Bronchial epithelial cell (primary cell): ENCODE measurements around the gene LDLRAD4. TPM values are rescaled to one million over a fixed set of nuclear protein-coding genes. Genes with fewer than 3 reads are reported as not detected.

Experiments used
- DNase-seq: peaks from one replicate; pipeline ENCODE4 v3.0.0-alpha.2; 2010; ENCODE audit warnings: low read depth
- FAIRE-seq: peaks from 2 replicates; lab custom pipeline; 2011; peaks lifted over from hg19 to GRCh38; lab: Jason Lieb, UNC
- H3K27me3 ChIP-seq: 2 replicates; pipeline ENCODE4 v1.5.1; 2011; ENCODE audit warnings: low read length; ENCODE audit not compliant: control insufficient read depth, insufficient read depth
- H3K36me3 ChIP-seq: 2 replicates; pipeline ENCODE4 v1.5.1; 2011; ENCODE audit warnings: low read length; ENCODE audit not compliant: control insufficient read depth, insufficient read depth
- H3K4me3 ChIP-seq: 2 replicates; pipeline ENCODE4 v1.5.1; 2011; ENCODE audit warnings: mild to moderate bottlenecking, low read depth, low read length, control low read depth
- total RNA-seq: library from RNA; depleted of rRNA; stranded (reverse); fragments of >200 nt; gene quantifications from 2 replicates; pipeline ENCODE4 v1.2.1, GENCODE V29; 2014
- TF ChIP-seq, protein P1 (sequence below): IDR thresholded peaks from 2 replicates; pipeline ENCODE4 v1.5.1; 2011; ENCODE audit warnings: mild to moderate bottlenecking, moderate library complexity, low read length, control low read depth, inconsistent platforms; ENCODE audit not compliant: insufficient read depth, severe bottlenecking

The LDLRAD4 gene
- total RNA-seq, 1 donor from 2014 or later: not detected

GRCh38 chr18:13201292-13201691 is 17.3 kb upstream of the LDLRAD4 start:
- no peaks in the 10 kb centered on the region for H3K27me3 ChIP-seq
- no peaks in the 10 kb centered on the region for H3K36me3 ChIP-seq
- FAIRE-seq: no peak
- TF ChIP-seq, protein P1, sequence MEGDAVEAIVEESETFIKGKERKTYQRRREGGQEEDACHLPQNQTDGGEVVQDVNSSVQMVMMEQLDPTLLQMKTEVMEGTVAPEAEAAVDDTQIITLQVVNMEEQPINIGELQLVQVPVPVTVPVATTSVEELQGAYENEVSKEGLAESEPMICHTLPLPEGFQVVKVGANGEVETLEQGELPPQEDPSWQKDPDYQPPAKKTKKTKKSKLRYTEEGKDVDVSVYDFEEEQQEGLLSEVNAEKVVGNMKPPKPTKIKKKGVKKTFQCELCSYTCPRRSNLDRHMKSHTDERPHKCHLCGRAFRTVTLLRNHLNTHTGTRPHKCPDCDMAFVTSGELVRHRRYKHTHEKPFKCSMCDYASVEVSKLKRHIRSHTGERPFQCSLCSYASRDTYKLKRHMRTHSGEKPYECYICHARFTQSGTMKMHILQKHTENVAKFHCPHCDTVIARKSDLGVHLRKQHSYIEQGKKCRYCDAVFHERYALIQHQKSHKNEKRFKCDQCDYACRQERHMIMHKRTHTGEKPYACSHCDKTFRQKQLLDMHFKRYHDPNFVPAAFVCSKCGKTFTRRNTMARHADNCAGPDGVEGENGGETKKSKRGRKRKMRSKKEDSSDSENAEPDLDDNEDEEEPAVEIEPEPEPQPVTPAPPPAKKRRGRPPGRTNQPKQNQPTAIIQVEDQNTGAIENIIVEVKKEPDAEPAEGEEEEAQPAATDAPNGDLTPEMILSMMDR: no peak
- H3K4me3 ChIP-seq: no peak overlapping the region
- no peak for DNase-seq

GRCh38 chr18:13202571-13202970 is 16.0 kb upstream of the LDLRAD4 start:
- H3K27me3 ChIP-seq: no peaks in the 10 kb centered on the region
- DNase-seq: no peak
- TF ChIP-seq, protein P1: no peak
- no peak overlapping the region for H3K4me3 ChIP-seq
- no peaks in the 10 kb centered on the region for H3K36me3 ChIP-seq
- FAIRE-seq: no peak

GRCh38 chr18:13206301-13206700 is 12.3 kb upstream of the LDLRAD4 start:
- Histone ChIP-seq H3K4me3 (no peak overlapping the region), H3K36me3 (no peaks in the 10 kb centered on the region), H3K27me3 (no peaks in the 10 kb centered on the region)
- FAIRE-seq (no peak), DNase-seq (no peak)
- TF ChIP-seq, protein P1: no peak

- FAIRE-seq: no peak
- TF ChIP-seq, protein P1: no peak
- no peaks in the 10 kb centered on the region for H3K36me3 ChIP-seq
- no peaks in the 10 kb centered on the region for H3K27me3 ChIP-seq
- no peak overlapping the region for H3K4me3 ChIP-seq
- no peak for DNase-seq
These were observed 11.3 kb upstream of the LDLRAD4 start for GRCh38 chr18:13207294-13207693.

DNA sequence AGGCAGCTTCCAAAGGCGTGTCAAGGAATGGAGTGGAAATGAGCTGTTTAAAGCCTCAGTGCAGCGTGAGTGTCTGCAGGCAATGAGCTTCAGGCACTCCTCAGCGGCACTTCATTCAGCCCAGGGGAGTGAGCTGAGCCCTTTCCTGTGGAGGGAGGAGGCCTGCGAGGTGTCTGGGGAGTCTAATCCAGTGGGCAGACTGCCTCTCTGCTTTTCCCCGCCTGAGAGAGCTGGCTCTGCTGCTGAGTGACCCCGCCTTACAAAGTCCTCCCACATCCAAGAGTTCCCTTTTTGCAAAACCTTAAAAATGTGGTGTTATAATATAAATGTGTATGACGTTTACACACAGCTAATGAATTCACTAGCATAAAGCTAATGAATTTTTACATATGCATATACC is 7.0 kb upstream of the LDLRAD4 start:
- FAIRE-seq (no peak), DNase-seq (no peak)
- TF ChIP-seq, protein P1: no peak
- Histone ChIP-seq H3K27me3 (peaks cover 6% of the 10 kb centered on the region), H3K36me3 (no peaks in the 10 kb centered on the region), H3K4me3 (no peak overlapping the region)

DNA sequence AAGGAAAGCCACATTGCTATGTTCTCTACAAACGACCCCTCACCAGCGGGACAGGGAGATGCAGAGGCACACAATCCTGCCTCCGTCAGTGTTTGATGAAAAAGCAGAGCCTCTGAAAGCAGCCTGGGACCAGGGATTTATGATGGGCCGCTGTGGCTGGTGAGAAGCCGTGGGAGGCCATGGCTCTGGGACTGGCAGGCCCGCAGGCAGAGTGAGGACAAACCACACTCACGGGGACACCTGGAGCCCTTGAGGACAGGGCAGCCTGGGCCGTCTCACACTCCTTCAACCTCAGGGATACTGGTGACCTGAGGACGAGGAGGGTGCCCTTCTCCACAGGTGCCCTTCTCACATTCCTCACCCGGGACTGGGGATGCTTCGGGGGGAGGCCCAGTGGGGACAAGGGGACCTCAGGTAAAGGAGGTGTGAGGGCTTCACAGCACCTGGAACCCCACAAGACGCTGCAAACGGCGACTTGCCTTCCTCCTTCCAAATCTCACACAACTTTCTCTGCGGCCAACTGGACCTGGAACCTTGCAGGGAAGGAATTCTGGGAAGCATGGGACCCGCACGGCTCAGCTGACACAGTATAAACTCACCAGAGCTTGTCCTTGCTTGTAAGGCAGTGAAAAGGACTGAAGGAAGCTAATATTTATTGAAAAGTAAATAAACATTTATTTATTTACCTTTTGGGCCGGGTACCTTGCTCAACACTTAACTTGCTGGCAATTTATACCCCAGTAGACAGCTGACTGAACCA is 5.3 kb upstream of the LDLRAD4 start:
- FAIRE-seq (no peak), DNase-seq (no peak)
- peaks cover 12% of the 10 kb centered on the region for H3K27me3 ChIP-seq
- TF ChIP-seq, protein P1: no peak
- no peak overlapping the region for H3K4me3 ChIP-seq
- no peaks in the 10 kb centered on the region for H3K36me3 ChIP-seq
